Transverse colon (tissue), 4 donors: Measurements from ENCODE around the gene CNNM1. TPM values are rescaled to one million over a fixed set of nuclear protein-coding genes. Genes with fewer than 3 reads are reported as not detected.
A peak's percentile ranks its signal among the peaks of the same experiment; 100 is the strongest.

Source experiments
- DNase-seq: peaks from one replicate; pipeline ENCODE4 v3.0.0-alpha.2; 2019
- H3K27ac ChIP-seq, 4 donors: fragments of 200-600 bp; sonication (generic); 2 replicates each; pipeline ENCODE4 v1.5.1; 2016 to 2018; ENCODE audit warnings: inconsistent platforms in 4 of 4
- H3K27me3 ChIP-seq: fragments of 200-600 bp; sonication (generic); 2 replicates; pipeline ENCODE4 v1.5.1; 2017; ENCODE audit warnings: inconsistent platforms
- H3K36me3 ChIP-seq, 4 donors: fragments of 200-600 bp; sonication (generic); 2 replicates each; pipeline ENCODE4 v1.5.1; 2017 to 2019; ENCODE audit warnings: inconsistent platforms in 4 of 4
- H3K4me1 ChIP-seq, 4 donors: fragments of 200-600 bp; sonication (generic); 2 replicates each; pipeline ENCODE4 v1.5.1; 2017 to 2020; ENCODE audit warnings: inconsistent platforms in 4 of 4
- H3K4me3 ChIP-seq, 4 donors: fragments of 200-600 bp; sonication (generic); 1 replicate in 1 of 4; 2 replicates in 3 of 4; pipeline versions ENCODE4 v1.5.1 to v1.6.1; 2017 to 2019; ENCODE audit warnings: inconsistent platforms in 4 of 4
- H3K9me3 ChIP-seq, 2 donors: fragments of 200-600 bp; sonication (generic); 2 replicates each; pipeline ENCODE4 v1.5.1; 2017 to 2019; ENCODE audit warnings: inconsistent platforms in 2 of 2
- EP300 ChIP-seq: sonication (generic); formaldehyde crosslinking; IDR thresholded peaks from one replicate; pipeline ENCODE4 v1.6.1; 2017; ENCODE audit warnings: antibody characterized with exemption, low read depth
- POLR2A ChIP-seq: fragments of 450-650 bp; IDR thresholded peaks from one replicate; pipeline ENCODE4 v1.6.1; 2016; ENCODE audit warnings: antibody characterized with exemption, mild to moderate bottlenecking, moderate library complexity
- POLR2AphosphoS5 ChIP-seq, 3 donors: sonication (generic); formaldehyde crosslinking; IDR thresholded peaks; one replicate each; pipeline ENCODE4 v1.6.1; 2016; ENCODE audit warnings: antibody characterized with exemption in 3 of 3
- WGBS, 2 donors: methylation state at CpG; one replicate each; pipeline ENCODE4 v1.1.5; 2018; ENCODE audit warnings: low coverage in 1 of 2; 5-methylcytosine and 5-hydroxymethylcytosine counted together
- in situ Hi-C, 4 donors: fragments of 200-750 bp; cut with MboI; loops; one replicate each; pipeline versions ENCODE4 v1.15.0 to v1.15.1; 2017; ENCODE audit warnings: low sequenced_read_pairs in 3 of 4, low pct_ligation_motif_present in 1 of 4, low pct_unique_long_range_greater_than_20kb in 1 of 4
- intact Hi-C: fragments of 100-400 bp; cut with DNase I; formaldehyde crosslinking; loops from one replicate; pipeline ENCODE4 v1.15.1; 2023; ENCODE audit warnings: low total_unique reads
- total RNA-seq, 4 donors: library from RNA; depleted of rRNA; stranded (reverse); fragments of >200 nt; gene quantifications; one replicate each; pipeline ENCODE4 v1.1.0, GENCODE V29; 2016
- TF ChIP-seq, protein P1 (sequence below), 5 experiments: fragments of 200-600 bp in 3 of 5; fragments of 450-650 bp in 2 of 5; sonication (generic) in 3 of 5; IDR thresholded peaks; 1 replicate in 2 of 5; 2 replicates in 3 of 5; pipeline ENCODE4 v1.5.1; 2016 to 2017; ENCODE audit warnings: antibody characterized with exemption in 5 of 5, inconsistent platforms in 3 of 5, mild to moderate bottlenecking in 2 of 5, moderate library complexity in 1 of 5

Gene CNNM1
- total RNA-seq, 4 donors from 2014 or later: 0.41 to 0.64 TPM; not detected in 2

DNA sequence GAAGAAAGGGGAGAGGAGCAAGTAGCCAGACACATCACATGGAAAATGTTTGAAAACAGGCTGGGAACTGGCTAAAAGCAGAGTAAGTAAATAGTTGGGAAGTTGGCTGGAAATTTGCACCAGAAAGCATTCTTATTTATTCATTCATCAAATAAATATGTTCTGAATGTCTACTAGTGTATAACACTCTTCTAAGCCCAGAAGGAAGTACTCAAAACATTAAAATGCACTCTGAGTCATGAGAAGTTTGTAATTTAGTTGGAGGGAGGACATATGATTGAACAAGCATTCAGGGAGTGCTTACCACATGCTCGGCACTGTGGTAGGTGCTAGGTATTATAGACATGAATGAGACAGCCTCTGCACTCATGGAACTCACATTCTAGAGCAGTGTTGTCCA lies 37.0 kb upstream of the CNNM1 start:
- H3K27me3 ChIP-seq: no peaks in the 10 kb centered on the region
- DNase-seq: no peak
- H3K9me3 ChIP-seq: no peaks in the 10 kb centered on the region
- in situ Hi-C loops (no loop called here), intact Hi-C loops (no loop called here)
- no peaks in the 10 kb centered on the region for H3K36me3 ChIP-seq
- peak overlapping the region in 2 of 4 donors; percentile 46 to 53 for H3K27ac ChIP-seq
- no peaks in the 10 kb centered on the region for H3K4me1 ChIP-seq
- no peak overlapping the region for H3K4me3 ChIP-seq
- 25 to 51% methylated on average over 1 of the region's 1 CpG for WGBS, 2 donors
- TF ChIP-seq POLR2AphosphoS5 (IDR thresholded peaks at IDR 0.05): peak in 2 of 3 donors; percentile 55 to 60
- TF ChIP-seq, protein P1, sequence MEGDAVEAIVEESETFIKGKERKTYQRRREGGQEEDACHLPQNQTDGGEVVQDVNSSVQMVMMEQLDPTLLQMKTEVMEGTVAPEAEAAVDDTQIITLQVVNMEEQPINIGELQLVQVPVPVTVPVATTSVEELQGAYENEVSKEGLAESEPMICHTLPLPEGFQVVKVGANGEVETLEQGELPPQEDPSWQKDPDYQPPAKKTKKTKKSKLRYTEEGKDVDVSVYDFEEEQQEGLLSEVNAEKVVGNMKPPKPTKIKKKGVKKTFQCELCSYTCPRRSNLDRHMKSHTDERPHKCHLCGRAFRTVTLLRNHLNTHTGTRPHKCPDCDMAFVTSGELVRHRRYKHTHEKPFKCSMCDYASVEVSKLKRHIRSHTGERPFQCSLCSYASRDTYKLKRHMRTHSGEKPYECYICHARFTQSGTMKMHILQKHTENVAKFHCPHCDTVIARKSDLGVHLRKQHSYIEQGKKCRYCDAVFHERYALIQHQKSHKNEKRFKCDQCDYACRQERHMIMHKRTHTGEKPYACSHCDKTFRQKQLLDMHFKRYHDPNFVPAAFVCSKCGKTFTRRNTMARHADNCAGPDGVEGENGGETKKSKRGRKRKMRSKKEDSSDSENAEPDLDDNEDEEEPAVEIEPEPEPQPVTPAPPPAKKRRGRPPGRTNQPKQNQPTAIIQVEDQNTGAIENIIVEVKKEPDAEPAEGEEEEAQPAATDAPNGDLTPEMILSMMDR (IDR thresholded peaks at IDR 0.05): no peak

GRCh38 chr10:99296605-99297004 lies 32.6 kb upstream of the CNNM1 start:
- WGBS, 2 donors: 71 to 72% methylated on average over 2 to 5 of the region's 5 CpGs
- in situ Hi-C loops: no loop called here
- Histone ChIP-seq H3K27me3 (no peaks in the 10 kb centered on the region), H3K9me3 (no peaks in the 10 kb centered on the region), H3K27ac (no peak overlapping the region), H3K4me3 (no peak overlapping the region), H3K36me3 (no peaks in the 10 kb centered on the region), H3K4me1 (no peaks in the 10 kb centered on the region)
- intact Hi-C loops: no loop called here
- DNase-seq: no peak
- no peak for TF ChIP-seq POLR2AphosphoS5 (IDR thresholded peaks at IDR 0.05)
- no peak for TF ChIP-seq POLR2A
- no peak for TF ChIP-seq EP300
- TF ChIP-seq, protein P1 (IDR thresholded peaks at IDR 0.05): no peak

DNA sequence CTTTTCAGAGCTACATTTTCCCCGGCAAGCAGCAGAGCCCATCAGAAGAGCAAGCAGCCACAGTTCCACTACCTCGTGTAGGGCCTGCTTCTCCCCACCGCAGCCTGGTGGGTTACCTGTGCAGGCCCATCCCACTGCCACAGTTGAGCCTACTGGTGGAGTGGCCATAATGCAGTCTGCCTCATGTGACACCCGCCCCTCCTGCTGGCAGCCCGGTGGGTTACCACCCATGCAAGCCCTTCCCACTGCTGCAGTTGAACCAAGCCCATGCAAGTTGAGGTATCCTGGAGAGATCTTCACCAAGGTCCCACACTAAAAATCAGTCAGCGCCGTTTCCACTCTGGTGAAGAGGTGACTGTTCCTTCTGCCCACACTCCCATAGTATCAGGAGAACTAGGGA lies 32.1 kb upstream of the CNNM1 start:
- no peaks in the 10 kb centered on the region for H3K27me3 ChIP-seq
- H3K9me3 ChIP-seq: no peaks in the 10 kb centered on the region
- H3K4me1 ChIP-seq: no peaks in the 10 kb centered on the region
- intact Hi-C loops (no loop called here), in situ Hi-C loops (no loop called here)
- H3K4me3 ChIP-seq: no peak overlapping the region
- H3K27ac ChIP-seq: no peak overlapping the region
- no peak for TF ChIP-seq EP300
- no peak for TF ChIP-seq POLR2AphosphoS5 (IDR thresholded peaks at IDR 0.05)
- TF ChIP-seq, protein P1 (IDR thresholded peaks at IDR 0.05): no peak
- TF ChIP-seq POLR2A: no peak
- no peak for DNase-seq
- WGBS, 2 donors: 69% methylated on average over 7 of the region's 7 CpGs; no CpG with 5 or more reads in 1 of the 2 donors
- H3K36me3 ChIP-seq: no peaks in the 10 kb centered on the region

- no peaks in the 10 kb centered on the region for H3K36me3 ChIP-seq
- DNase-seq: no peak
- intact Hi-C loops (no loop called here), in situ Hi-C loops (no loop called here)
- 17 to 21% methylated on average over 5 of the region's 5 CpGs for WGBS, 2 donors
- H3K27ac ChIP-seq: no peak overlapping the region
- H3K4me3 ChIP-seq: no peak overlapping the region
- H3K9me3 ChIP-seq: peaks cover 0 to 4% of the 10 kb centered on the region in 2 donors
- H3K27me3 ChIP-seq: no peaks in the 10 kb centered on the region
- TF ChIP-seq POLR2A (no peak), EP300 (no peak), POLR2AphosphoS5 (IDR thresholded peaks at IDR 0.05) (no peak)
- TF ChIP-seq, protein P1 (IDR thresholded peaks at IDR 0.05): no peak
- H3K4me1 ChIP-seq: peaks cover 0 to 4% (median 1%) of the 10 kb centered on the region in 4 donors
Measured at GRCh38 chr10:99303899-99304861, 25.0 kb upstream of the CNNM1 start.
